Heart left ventricle (tissue), 16 donors: ENCODE results near the gene STRBP. TPM values are rescaled to one million over a fixed set of nuclear protein-coding genes. Genes with fewer than 3 reads are reported as not detected.

Experiments used
- ATAC-seq, 4 donors: fragments of 200-7000 bp; cut with Tn5 transposase; one replicate each; pipeline ENCODE4 v1.9.1; 2020 to 2022; ENCODE audit warnings: moderate library complexity in 4 of 4, mild to moderate bottlenecking in 3 of 4, moderate number of reproducible peaks in 1 of 4
- DNase-seq, 5 donors: peaks; one replicate each; pipeline ENCODE4 v3.0.0-alpha.2; 2020
- H3K27ac ChIP-seq, 12 donors: fragments of 200-600 bp; sonication (generic) in 4 of 12; one replicate each; pipeline versions ENCODE4 v1.5.0 to v1.8.0; 2016 to 2022; ENCODE audit warnings: mild to moderate bottlenecking in 2 of 12
- H3K27me3 ChIP-seq, 9 donors: fragments of 200-600 bp; sonication (generic) in 2 of 9; one replicate each; pipeline versions ENCODE4 v1.5.1 to v1.8.0; 2016 to 2022; ENCODE audit warnings: mild to moderate bottlenecking in 3 of 9
- H3K36me3 ChIP-seq, 9 donors: fragments of 200-600 bp; sonication (generic) in 2 of 9; one replicate each; pipeline versions ENCODE4 v1.5.0 to v1.8.0; 2018 to 2022; ENCODE audit warnings: mild to moderate bottlenecking in 2 of 9
- H3K4me1 ChIP-seq, 12 donors: fragments of 200-600 bp; sonication (generic) in 4 of 12; one replicate each; pipeline versions ENCODE4 v1.5.0 to v1.8.0; 2016 to 2022; ENCODE audit warnings: mild to moderate bottlenecking in 3 of 12
- H3K4me3 ChIP-seq, 12 donors: fragments of 200-600 bp; sonication (generic) in 4 of 12; one replicate each; pipeline versions ENCODE4 v1.5.0 to v1.8.0; 2017 to 2022; ENCODE audit warnings: mild to moderate bottlenecking in 9 of 12, moderate library complexity in 4 of 12
- H3K9me3 ChIP-seq, 12 donors: fragments of 200-600 bp; sonication (generic) in 4 of 12; one replicate each; pipeline versions ENCODE4 v1.5.0 to v1.8.0; 2016 to 2022; ENCODE audit warnings: mild to moderate bottlenecking in 1 of 12
- CTCF ChIP-seq, 12 donors: fragments of 200-600 bp; sonication (generic) in 4 of 12; IDR thresholded peaks; one replicate each; pipeline versions ENCODE4 v1.5.0 to v1.8.0; 2018 to 2022; ENCODE audit warnings: antibody characterized with exemption in 12 of 12, mild to moderate bottlenecking in 5 of 12
- POLR2A ChIP-seq, 2 donors: fragments of 450-650 bp; IDR thresholded peaks; one replicate each; pipeline ENCODE4 v1.6.1; 2017; ENCODE audit warnings: antibody characterized with exemption in 2 of 2, mild to moderate bottlenecking in 2 of 2, moderate library complexity in 2 of 2
- WGBS, 4 donors: extraction: QIAGEN DNeasy Blood & Tissue Kit in 2 of 4; methylation state at CpG; one replicate each; pipeline versions ENCODE4 v1.1.5 to v1.1.7; 2013 to 2018; 5-methylcytosine and 5-hydroxymethylcytosine counted together
- intact Hi-C, 10 donors: fragments of 100-400 bp; cut with DNase I; formaldehyde crosslinking; loops; one replicate each; pipeline versions ENCODE4 v1.11.1 to v1.14.2; 2022
- polyA plus RNA-seq, 2 donors: library from polyadenylated mRNA; stranded (reverse); fragments of 200-250 nt; gene quantifications; one replicate each; pipeline ENCODE4 v1.2.3, GENCODE V29; 2013
- total RNA-seq, 9 donors: library from RNA; depleted of rRNA in 2 of 9; stranded (reverse); fragments of >200 nt in 2 of 9; fragmentation: NEBNext Ultra II Directional in 3 of 9; extraction: Animal tissue kit (Norgen Biotek cat#: 25700) in 3 of 9; gene quantifications; one replicate each; pipeline versions ENCODE4 v1.1.0 to v1.2.4, GENCODE V29; 2016 to 2023
- donor health status: ischemic (EF 13 %, LVEDD 7.1; RV severe dilation, severe dysfunction).
- donor health status: healthy with polysubstance abuse.
- donor health status: DM: no; HTN: yes; CAD: no.
- donor health status: DM: no; HTN: no; CAD: no.
- donor health status: ischemic (EF 25% LVEDD 6.9; RV normal size, moderate dysfunction).
- donor health status: ischemic (EF 25% LVEDD 5.7; RV mildly dilated, moderate dysfunction).
- donor health status: healthy.
- donor health status: DM: yes; HTN: yes; CAD: no.
- donor health status: ischemic (EF 35%, LVEDD 5.7; RV mildly dilated, moderate dysfunction).
- donor health status: nonischemic (EF 11% LVEDD 7.7; RV severe dilation, severe dysfunction).
- donor health status: DM: yes; HTN: yes; CAD: no.
- donor health status: PGD.
- donor health status: ischemic (EF 29% LVEDD 5.4; RV normal size, mild dysfunction).
- donor health status: nonischemic (EF 23%, LVEDD 6.1; RV moderate dilation, normal function).

The STRBP gene
- total and polyA plus RNA-seq, 11 donors, result 5.9 to 24.4 (median 18.7) TPM

GRCh38 chr9:123097430-123098095 lies 170.8 kb downstream of the STRBP start:
- ATAC-seq (no peak), DNase-seq (no peak)
- H3K4me1 ChIP-seq, result peaks cover 0 to 3% (median 0%) of the 10 kb centered on the region in 12 donors
- H3K36me3 ChIP-seq, result peaks cover 0 to 99% (median 94%) of the 10 kb centered on the region in 9 donors
- no peak for TF ChIP-seq CTCF (IDR thresholded peaks at IDR 0.05)
- no peak for TF ChIP-seq POLR2A (IDR thresholded peaks at IDR 0.05)
- no peaks in the 10 kb centered on the region for H3K9me3 ChIP-seq
- H3K27me3 ChIP-seq, result no peaks in the 10 kb centered on the region
- no peak overlapping the region for H3K27ac ChIP-seq
- H3K4me3 ChIP-seq, result no peak overlapping the region
- intact Hi-C loops, result loop anchor here in 1 of 10 donors (10.0 kb wide), 2 partner anchors 57 to 127 kb away; no protein-coding TSS in a partner anchor
- 89 to 96% (median 93%) methylated on average over 3 of the region's 3 CpGs for WGBS, 4 donors

- Histone ChIP-seq H3K36me3 (peaks cover 0 to 99% (median 94%) of the 10 kb centered on the region in 9 donors), H3K27ac (no peak overlapping the region), H3K4me1 (peaks cover 0 to 2% (median 0%) of the 10 kb centered on the region in 12 donors), H3K9me3 (no peaks in the 10 kb centered on the region), H3K27me3 (no peaks in the 10 kb centered on the region), H3K4me3 (no peak overlapping the region)
- intact Hi-C loops, result loop anchor here in 1 of 10 donors (10.0 kb wide), 2 partner anchors 58 to 128 kb away; no protein-coding TSS in a partner anchor
- no peak for TF ChIP-seq CTCF (IDR thresholded peaks at IDR 0.05)
- no peak for TF ChIP-seq POLR2A (IDR thresholded peaks at IDR 0.05)
- WGBS, 4 donors, result 54 to 91% (median 67%) methylated on average over 3 of the region's 3 CpGs
- ATAC-seq (no peak), DNase-seq (no peak)
Observed at GRCh38 chr9:123096987-123097386, 171.4 kb downstream of the STRBP start.

- Histone ChIP-seq H3K36me3 (peaks cover 0 to 98% (median 93%) of the 10 kb centered on the region in 9 donors), H3K4me3 (no peak overlapping the region), H3K27ac (no peak overlapping the region), H3K4me1 (peaks cover 0 to 7% (median 0%) of the 10 kb centered on the region in 12 donors), H3K9me3 (no peaks in the 10 kb centered on the region), H3K27me3 (no peaks in the 10 kb centered on the region)
- no peak for ATAC-seq
- no peak for TF ChIP-seq CTCF (IDR thresholded peaks at IDR 0.05)
- no peak for TF ChIP-seq POLR2A (IDR thresholded peaks at IDR 0.05)
- intact Hi-C loops, result loop anchor here in 1 of 10 donors (10.0 kb wide), 2 partner anchors 62 to 132 kb away; no protein-coding TSS in a partner anchor
- 60 to 65% (median 64%) methylated on average over 3 of the region's 3 CpGs for WGBS, 4 donors
- no peak for DNase-seq
Observed at GRCh38 chr9:123093141-123093540, 175.2 kb downstream of the STRBP start.

GRCh38 chr9:123091459-123091858 lies 176.9 kb downstream of the STRBP start:
- WGBS, 4 donors, result 90 to 95% (median 93%) methylated on average over 2 of the region's 2 CpGs
- peaks cover 0 to 7% (median 0%) of the 10 kb centered on the region in 12 donors for H3K4me1 ChIP-seq
- peaks cover 0 to 96% (median 83%) of the 10 kb centered on the region in 9 donors for H3K36me3 ChIP-seq
- no peak overlapping the region for H3K4me3 ChIP-seq
- no peak for TF ChIP-seq POLR2A (IDR thresholded peaks at IDR 0.05)
- TF ChIP-seq CTCF (IDR thresholded peaks at IDR 0.05), result no peak
- H3K27me3 ChIP-seq, result no peaks in the 10 kb centered on the region
- intact Hi-C loops, result loop anchor here in 1 of 10 donors (10.0 kb wide), 2 partner anchors 63 to 133 kb away; no protein-coding TSS in a partner anchor
- no peak for DNase-seq
- H3K9me3 ChIP-seq, result no peaks in the 10 kb centered on the region
- no peak for ATAC-seq
- H3K27ac ChIP-seq, result no peak overlapping the region
